Measurements from ENCODE around the gene AKIRIN1. TPM values are rescaled to one million over a fixed set of nuclear protein-coding genes. Genes with fewer than 3 reads are reported as not detected.

Gene AKIRIN1
- total and polyA plus RNA-seq, 4 donors: 14.6 to 42.8 (median 31.7) TPM

DNA sequence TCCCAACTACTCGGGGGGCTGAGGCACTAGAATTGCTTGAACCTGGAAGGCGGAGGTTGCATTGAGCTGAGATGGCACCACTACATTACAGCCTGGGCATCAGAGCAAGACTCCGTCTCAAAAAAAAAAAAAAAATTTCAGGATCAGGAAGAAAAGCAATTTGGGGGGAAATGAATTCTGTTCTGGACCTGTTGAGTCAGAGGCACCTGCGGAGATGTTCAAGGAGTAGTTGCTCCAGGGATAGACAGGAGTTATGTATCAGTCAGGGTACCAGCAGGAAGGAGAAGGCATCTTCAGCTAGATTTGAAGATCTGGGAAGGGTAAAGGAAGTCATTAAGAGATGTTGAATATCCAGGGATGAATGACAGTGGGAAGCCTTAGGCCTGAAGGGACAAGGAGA lies 46.5 kb upstream of the AKIRIN1 start:
- TF ChIP-seq, protein P1, sequence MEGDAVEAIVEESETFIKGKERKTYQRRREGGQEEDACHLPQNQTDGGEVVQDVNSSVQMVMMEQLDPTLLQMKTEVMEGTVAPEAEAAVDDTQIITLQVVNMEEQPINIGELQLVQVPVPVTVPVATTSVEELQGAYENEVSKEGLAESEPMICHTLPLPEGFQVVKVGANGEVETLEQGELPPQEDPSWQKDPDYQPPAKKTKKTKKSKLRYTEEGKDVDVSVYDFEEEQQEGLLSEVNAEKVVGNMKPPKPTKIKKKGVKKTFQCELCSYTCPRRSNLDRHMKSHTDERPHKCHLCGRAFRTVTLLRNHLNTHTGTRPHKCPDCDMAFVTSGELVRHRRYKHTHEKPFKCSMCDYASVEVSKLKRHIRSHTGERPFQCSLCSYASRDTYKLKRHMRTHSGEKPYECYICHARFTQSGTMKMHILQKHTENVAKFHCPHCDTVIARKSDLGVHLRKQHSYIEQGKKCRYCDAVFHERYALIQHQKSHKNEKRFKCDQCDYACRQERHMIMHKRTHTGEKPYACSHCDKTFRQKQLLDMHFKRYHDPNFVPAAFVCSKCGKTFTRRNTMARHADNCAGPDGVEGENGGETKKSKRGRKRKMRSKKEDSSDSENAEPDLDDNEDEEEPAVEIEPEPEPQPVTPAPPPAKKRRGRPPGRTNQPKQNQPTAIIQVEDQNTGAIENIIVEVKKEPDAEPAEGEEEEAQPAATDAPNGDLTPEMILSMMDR (IDR thresholded peaks at IDR 0.05; ENCODE audit: control extremely low read depth, extremely low read depth): no peak
- DNase-seq (no peak), ATAC-seq (ENCODE audit: insufficient read depth, low FRiP score) (no peak)
- no peaks in the 10 kb centered on the region for H3K27me3 ChIP-seq (ENCODE audit: control insufficient read depth in 3 of 3, insufficient read depth in 3 of 3, low read length in 2 of 3)
- H3K36me3 ChIP-seq (ENCODE audit: control insufficient read depth in 4 of 4, insufficient read depth in 4 of 4, low read length in 4 of 4): no peaks in the 10 kb centered on the region
- H3K9me3 ChIP-seq (ENCODE audit: control insufficient read depth in 4 of 4, insufficient read depth in 3 of 4, low read length in 3 of 4): no peaks in the 10 kb centered on the region
- no peak overlapping the region for H3K27ac ChIP-seq (ENCODE audit: low read depth in 1 of 2, low read length in 1 of 2)
- no peak overlapping the region for H3K9ac ChIP-seq (ENCODE audit: insufficient read depth in 1 of 2, low read length in 2 of 2)
- H3K4me3 ChIP-seq: no peak overlapping the region
- WGBS, 2 donors: 95 to 97% methylated on average over 4 of the region's 4 CpGs
- H3K4me1 ChIP-seq (ENCODE audit: control insufficient read depth in 5 of 5, insufficient read depth in 5 of 5, low read length in 5 of 5): peaks cover 0 to 12% (median 0%) of the 10 kb centered on the region in 5 donors

GRCh38 chr1:38950553-38950952 lies 40.5 kb upstream of the AKIRIN1 start:
- DNase-seq (no peak), ATAC-seq (ENCODE audit: insufficient read depth, low FRiP score) (no peak)
- 59% methylated on average over 2 of the region's 2 CpGs for WGBS, 2 donors

GRCh38 chr1:38953433-38953860 lies 37.6 kb upstream of the AKIRIN1 start:
- Histone ChIP-seq H3K27ac (ENCODE audit: low read depth in 1 of 2, low read length in 1 of 2) (no peak overlapping the region), H3K4me3 (no peak overlapping the region), H3K36me3 (ENCODE audit: control insufficient read depth in 4 of 4, insufficient read depth in 4 of 4, low read length in 4 of 4) (no peaks in the 10 kb centered on the region), H3K9me3 (ENCODE audit: control insufficient read depth in 4 of 4, insufficient read depth in 3 of 4, low read length in 3 of 4) (no peaks in the 10 kb centered on the region), H3K4me1 (ENCODE audit: control insufficient read depth in 5 of 5, insufficient read depth in 5 of 5, low read length in 5 of 5) (no peaks in the 10 kb centered on the region), H3K27me3 (ENCODE audit: control insufficient read depth in 3 of 3, insufficient read depth in 3 of 3, low read length in 2 of 3) (peaks cover 0 to 2% (median 0%) of the 10 kb centered on the region in 3 donors), H3K9ac (ENCODE audit: insufficient read depth in 1 of 2, low read length in 2 of 2) (no peak overlapping the region)
- DNase-seq (no peak), ATAC-seq (ENCODE audit: insufficient read depth, low FRiP score) (no peak)
- WGBS, 2 donors: 43 to 45% methylated on average over 4 of the region's 4 CpGs
- TF ChIP-seq, protein P1 (IDR thresholded peaks at IDR 0.05; ENCODE audit: control extremely low read depth, extremely low read depth): no peak

More at GRCh38 chr1:38950553-38950952, 40.5 kb upstream of the AKIRIN1 start:
- Histone ChIP-seq H3K27me3 (ENCODE audit: control insufficient read depth in 3 of 3, insufficient read depth in 3 of 3, low read length in 2 of 3) (peaks cover 0 to 2% (median 0%) of the 10 kb centered on the region in 3 donors), H3K9me3 (ENCODE audit: control insufficient read depth in 4 of 4, insufficient read depth in 3 of 4, low read length in 3 of 4) (no peaks in the 10 kb centered on the region), H3K4me1 (ENCODE audit: control insufficient read depth in 5 of 5, insufficient read depth in 5 of 5, low read length in 5 of 5) (no peaks in the 10 kb centered on the region), H3K27ac (ENCODE audit: low read depth in 1 of 2, low read length in 1 of 2) (no peak overlapping the region), H3K9ac (ENCODE audit: insufficient read depth in 1 of 2, low read length in 2 of 2) (no peak overlapping the region), H3K36me3 (ENCODE audit: control insufficient read depth in 4 of 4, insufficient read depth in 4 of 4, low read length in 4 of 4) (no peaks in the 10 kb centered on the region), H3K4me3 (no peak overlapping the region)
- TF ChIP-seq, protein P1 (IDR thresholded peaks at IDR 0.05; ENCODE audit: control extremely low read depth, extremely low read depth): no peak

DNA sequence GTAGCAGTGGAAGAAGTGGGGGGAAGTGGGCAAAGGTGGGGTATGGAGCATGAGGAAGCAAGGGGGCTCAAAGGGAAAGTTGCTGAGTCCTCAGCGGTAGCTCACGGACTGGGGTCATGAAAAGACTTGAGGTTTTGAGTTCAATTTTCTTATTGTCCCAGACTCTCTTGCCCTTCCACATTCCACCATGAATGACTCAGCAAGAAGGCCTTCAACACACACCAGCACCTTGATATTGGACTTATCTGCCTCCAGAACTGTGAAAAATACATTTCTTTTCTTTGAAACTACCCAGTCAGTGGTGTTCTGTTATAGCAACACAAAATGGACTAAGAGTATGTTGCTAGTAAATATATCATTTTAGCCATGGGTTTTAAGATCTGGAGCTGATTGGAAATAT lies 32.1 kb upstream of the AKIRIN1 start:
- H3K4me3 ChIP-seq: no peak overlapping the region
- no peaks in the 10 kb centered on the region for H3K4me1 ChIP-seq (ENCODE audit: control insufficient read depth in 5 of 5, insufficient read depth in 5 of 5, low read length in 5 of 5)
- no peak for ATAC-seq (ENCODE audit: insufficient read depth, low FRiP score)
- no peaks in the 10 kb centered on the region for H3K27me3 ChIP-seq (ENCODE audit: control insufficient read depth in 3 of 3, insufficient read depth in 3 of 3, low read length in 2 of 3)
- DNase-seq: peak in 1 of 3 donors; percentile 4
- TF ChIP-seq, protein P1 (IDR thresholded peaks at IDR 0.05; ENCODE audit: control extremely low read depth, extremely low read depth): no peak
- H3K27ac ChIP-seq (ENCODE audit: low read depth in 1 of 2, low read length in 1 of 2): no peak overlapping the region
- WGBS, 2 donors: 92 to 100% methylated on average over 2 of the region's 2 CpGs
- H3K36me3 ChIP-seq (ENCODE audit: control insufficient read depth in 4 of 4, insufficient read depth in 4 of 4, low read length in 4 of 4): no peaks in the 10 kb centered on the region
- no peak overlapping the region for H3K9ac ChIP-seq (ENCODE audit: insufficient read depth in 1 of 2, low read length in 2 of 2)
- peaks cover 0 to 1% (median 0%) of the 10 kb centered on the region in 4 donors for H3K9me3 ChIP-seq (ENCODE audit: control insufficient read depth in 4 of 4, insufficient read depth in 3 of 4, low read length in 3 of 4)

All from lung (tissue), 12 donors.